Testis (tissue), 3 donors: ENCODE measurements around the gene QPCT. TPM values are rescaled to one million over a fixed set of nuclear protein-coding genes. Genes with fewer than 3 reads are reported as not detected.

Experiments used
- DNase-seq: peaks from one replicate; pipeline ENCODE4 v3.0.0-alpha.2; 2019
- H3K27ac ChIP-seq, 2 donors: fragments of 200-600 bp; sonication (generic); one replicate each; pipeline ENCODE4 v1.5.1; 2019
- H3K27me3 ChIP-seq: fragments of 200-600 bp; sonication (generic); one replicate; pipeline ENCODE4 v1.5.1; 2019
- H3K36me3 ChIP-seq: fragments of 200-600 bp; sonication (generic); one replicate; pipeline ENCODE4 v1.5.1; 2017; ENCODE audit warnings: low read depth; ENCODE audit errors: missing control alignments
- H3K4me1 ChIP-seq: fragments of 200-600 bp; sonication (generic); one replicate; pipeline ENCODE4 v1.5.1; 2019
- H3K4me3 ChIP-seq, 2 donors: fragments of 200-600 bp; sonication (generic); one replicate each; pipeline ENCODE4 v1.5.1; 2017 to 2019
- H3K9me3 ChIP-seq: fragments of 200-600 bp; sonication (generic); one replicate; pipeline ENCODE4 v1.5.1; 2017
- POLR2A ChIP-seq: fragments of 450-650 bp; IDR thresholded peaks from one replicate; pipeline ENCODE4 v1.6.1; 2017; ENCODE audit warnings: antibody characterized with exemption, mild to moderate bottlenecking, moderate library complexity
- WGBS, 2 donors: methylation state at CpG; one replicate each; pipeline ENCODE4 v1.1.5; 2018; 5-methylcytosine and 5-hydroxymethylcytosine counted together
- intact Hi-C: fragments of 100-400 bp; cut with DNase I; formaldehyde crosslinking; loops from one replicate; pipeline ENCODE4 v1.15.1; 2023; ENCODE audit warnings: low total_unique reads
- polyA plus RNA-seq: library from polyadenylated mRNA; stranded (reverse); fragments of 350-450 nt; fragmentation: Illumina TruSeq; extraction: RNeasy Lipid Tissue Mini Kit (QIAGEN cat#74804); gene quantifications from one replicate; pipeline ENCODE4 v1.2.3, GENCODE V29; 2014; ENCODE audit warnings: low read depth, low replicate concordance; ENCODE audit not compliant: insufficient read depth
- total RNA-seq, 2 donors: library from RNA; depleted of rRNA; stranded (reverse); fragments of >200 nt; gene quantifications; one replicate each; pipeline ENCODE4 v1.2.3, GENCODE V29; 2016
- TF ChIP-seq, protein P1 (sequence below), 3 experiments: fragments of 450-650 bp in 2 of 3; fragments of 200-600 bp in 1 of 3; sonication (generic) in 1 of 3; IDR thresholded peaks; one replicate each; pipeline ENCODE4 v1.5.1; 2016 to 2019; ENCODE audit warnings: antibody characterized with exemption in 3 of 3, mild to moderate bottlenecking in 2 of 3, moderate library complexity in 1 of 3

Gene QPCT
- total and polyA plus RNA-seq, 3 donors from 2014 or later = 2.9 to 5.6 (median 3.2) TPM

DNA sequence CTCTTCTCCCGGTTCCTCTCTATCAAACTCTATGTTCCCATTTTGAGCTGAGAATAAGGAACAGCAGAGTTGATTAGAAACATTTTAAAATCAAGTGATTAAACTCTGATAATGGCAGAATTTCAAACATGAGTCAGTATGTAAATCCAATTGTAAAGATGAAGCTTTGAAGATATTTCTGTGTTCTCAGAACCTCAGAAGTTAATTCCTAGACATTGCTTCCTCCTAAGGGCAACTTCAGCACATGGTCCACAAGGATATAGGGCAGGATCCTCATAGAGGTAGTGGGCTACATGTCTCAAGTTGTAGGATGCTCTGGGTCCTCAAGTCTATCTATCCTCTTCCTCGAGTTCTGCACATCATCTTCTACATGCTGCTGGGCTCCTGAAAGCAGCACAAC is 46.3 kb downstream of the QPCT start:
- Histone ChIP-seq H3K9me3 (no peaks in the 10 kb centered on the region), H3K36me3 (no peaks in the 10 kb centered on the region), H3K4me1 (no peaks in the 10 kb centered on the region), H3K27me3 (no peaks in the 10 kb centered on the region), H3K4me3 (no peak overlapping the region), H3K27ac (no peak overlapping the region)
- no peak for DNase-seq
- 78 to 83% methylated on average over 2 of the region's 2 CpGs for WGBS, 2 donors
- TF ChIP-seq POLR2A = no peak
- TF ChIP-seq, protein P1, sequence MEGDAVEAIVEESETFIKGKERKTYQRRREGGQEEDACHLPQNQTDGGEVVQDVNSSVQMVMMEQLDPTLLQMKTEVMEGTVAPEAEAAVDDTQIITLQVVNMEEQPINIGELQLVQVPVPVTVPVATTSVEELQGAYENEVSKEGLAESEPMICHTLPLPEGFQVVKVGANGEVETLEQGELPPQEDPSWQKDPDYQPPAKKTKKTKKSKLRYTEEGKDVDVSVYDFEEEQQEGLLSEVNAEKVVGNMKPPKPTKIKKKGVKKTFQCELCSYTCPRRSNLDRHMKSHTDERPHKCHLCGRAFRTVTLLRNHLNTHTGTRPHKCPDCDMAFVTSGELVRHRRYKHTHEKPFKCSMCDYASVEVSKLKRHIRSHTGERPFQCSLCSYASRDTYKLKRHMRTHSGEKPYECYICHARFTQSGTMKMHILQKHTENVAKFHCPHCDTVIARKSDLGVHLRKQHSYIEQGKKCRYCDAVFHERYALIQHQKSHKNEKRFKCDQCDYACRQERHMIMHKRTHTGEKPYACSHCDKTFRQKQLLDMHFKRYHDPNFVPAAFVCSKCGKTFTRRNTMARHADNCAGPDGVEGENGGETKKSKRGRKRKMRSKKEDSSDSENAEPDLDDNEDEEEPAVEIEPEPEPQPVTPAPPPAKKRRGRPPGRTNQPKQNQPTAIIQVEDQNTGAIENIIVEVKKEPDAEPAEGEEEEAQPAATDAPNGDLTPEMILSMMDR (IDR thresholded peaks at IDR 0.05) = no peak
- intact Hi-C loops = no loop called here

DNA sequence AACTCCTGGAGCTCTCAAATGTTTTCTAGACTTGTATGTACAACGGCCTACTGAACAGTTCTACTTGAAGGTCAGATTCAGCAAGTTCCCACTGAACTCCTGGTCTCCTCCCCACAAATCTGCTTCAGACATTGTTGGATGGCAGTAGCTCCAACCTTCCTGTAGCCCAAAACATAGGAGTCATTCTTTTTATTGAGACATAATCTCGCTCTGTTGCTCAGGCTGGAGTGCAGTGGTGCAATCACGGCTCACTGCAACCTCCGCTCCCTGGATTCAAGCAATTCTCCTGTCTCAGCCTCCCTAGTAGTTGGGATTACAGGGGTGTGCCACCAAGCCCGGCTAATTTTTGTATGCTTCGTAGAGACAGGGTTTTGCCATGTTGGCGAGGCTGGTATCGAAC is 47.3 kb downstream of the QPCT start:
- TF ChIP-seq, protein P1 (IDR thresholded peaks at IDR 0.05) = no peak
- no peak for TF ChIP-seq POLR2A
- WGBS, 2 donors = 94 to 98% methylated on average over 8 of the region's 8 CpGs
- no peaks in the 10 kb centered on the region for H3K36me3 ChIP-seq
- H3K9me3 ChIP-seq = no peaks in the 10 kb centered on the region
- no peaks in the 10 kb centered on the region for H3K4me1 ChIP-seq
- no peak overlapping the region for H3K27ac ChIP-seq
- no peaks in the 10 kb centered on the region for H3K27me3 ChIP-seq
- no peak overlapping the region for H3K4me3 ChIP-seq
- intact Hi-C loops = no loop called here
- no peak for DNase-seq

DNA sequence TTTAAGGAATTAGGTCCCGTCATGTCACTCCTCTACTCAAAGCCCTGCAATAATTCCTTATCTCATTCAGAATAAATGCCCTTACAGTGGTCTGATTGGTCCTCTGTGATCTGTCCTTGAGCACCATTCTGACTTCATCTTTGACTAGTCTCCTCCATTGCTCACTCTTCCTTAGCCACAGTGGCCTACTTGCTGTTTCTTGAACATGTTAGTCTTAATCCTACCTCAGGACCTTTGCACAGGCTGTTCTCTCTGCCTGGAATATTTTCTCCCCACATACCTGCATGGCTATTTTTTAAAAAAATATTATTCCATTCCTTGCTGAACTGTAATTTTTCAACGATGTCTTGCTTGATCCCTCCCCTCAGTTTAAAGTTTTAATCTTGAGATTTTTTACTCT is 48.0 kb downstream of the QPCT start:
- TF ChIP-seq POLR2A = no peak
- TF ChIP-seq, protein P1 (IDR thresholded peaks at IDR 0.05) = no peak
- Histone ChIP-seq H3K27me3 (no peaks in the 10 kb centered on the region), H3K9me3 (no peaks in the 10 kb centered on the region), H3K4me3 (no peak overlapping the region), H3K4me1 (no peaks in the 10 kb centered on the region), H3K27ac (no peak overlapping the region), H3K36me3 (no peaks in the 10 kb centered on the region)
- no peak for DNase-seq
- intact Hi-C loops = no loop called here
- 90 to 96% methylated on average over 2 of the region's 2 CpGs for WGBS, 2 donors

DNA sequence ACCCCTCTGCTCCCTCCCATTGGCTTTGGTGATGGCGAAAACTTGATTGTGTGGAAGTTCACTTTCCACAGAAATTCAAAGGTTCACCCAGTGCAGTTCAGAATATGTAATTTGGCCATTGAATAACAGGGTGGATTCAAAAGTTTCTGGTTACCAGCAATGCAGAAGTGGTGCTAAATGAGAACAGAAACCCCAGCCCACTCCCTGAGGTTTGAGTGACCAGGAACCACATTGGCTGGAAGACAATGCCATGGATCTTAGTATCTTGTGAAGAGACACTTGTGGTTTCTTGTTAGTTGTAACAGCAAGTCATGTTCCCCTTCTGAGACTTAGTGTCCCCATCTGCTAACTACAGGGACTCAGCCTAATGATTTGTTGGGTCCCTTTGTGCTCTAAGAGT is 49.8 kb downstream of the QPCT start:
- H3K9me3 ChIP-seq = no peaks in the 10 kb centered on the region
- no peak overlapping the region for H3K27ac ChIP-seq
- no peak overlapping the region for H3K4me3 ChIP-seq
- TF ChIP-seq, protein P1 (IDR thresholded peaks at IDR 0.05) = no peak
- no peak for TF ChIP-seq POLR2A
- 88 to 90% methylated on average over 1 of the region's 1 CpG for WGBS, 2 donors
- H3K27me3 ChIP-seq = no peaks in the 10 kb centered on the region
- DNase-seq = no peak
- H3K36me3 ChIP-seq = no peaks in the 10 kb centered on the region
- no peaks in the 10 kb centered on the region for H3K4me1 ChIP-seq
- intact Hi-C loops = no loop called here

DNA sequence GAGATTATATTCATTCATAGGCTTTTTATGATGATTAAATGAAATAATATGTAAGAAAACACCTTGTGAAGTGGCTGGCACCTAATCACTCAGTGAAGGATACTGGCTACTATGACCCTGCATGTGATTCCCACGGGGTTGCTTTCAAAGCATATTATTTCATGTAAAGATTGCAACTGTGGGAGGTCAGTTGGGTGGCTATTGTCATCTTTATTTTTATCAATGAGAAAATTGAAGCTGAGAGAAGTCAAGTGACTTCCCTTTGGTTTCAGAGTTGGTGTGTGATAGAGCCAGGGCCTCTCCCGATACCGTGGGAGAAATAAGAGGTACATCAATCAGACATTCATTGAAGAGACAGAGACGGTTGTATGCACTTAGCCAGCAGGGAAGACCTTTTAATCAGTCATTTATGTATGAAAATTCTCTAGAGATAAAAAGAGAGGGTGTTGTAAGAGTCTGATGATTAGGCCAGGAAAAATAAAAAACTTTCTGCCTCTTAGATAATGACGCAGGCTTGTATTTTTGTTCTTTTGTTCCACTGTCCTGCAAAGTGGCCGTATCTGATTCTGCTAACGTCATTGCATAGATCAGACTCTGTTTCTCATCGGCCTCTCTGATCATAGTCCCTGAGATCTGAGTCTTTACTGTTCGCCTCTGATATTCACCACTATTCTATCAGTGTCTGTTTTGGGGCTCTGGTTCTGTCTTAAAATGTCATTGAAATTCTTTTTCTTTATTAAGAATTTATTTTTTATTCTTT is 50.5 kb downstream of the QPCT start:
- Histone ChIP-seq H3K4me3 (no peak overlapping the region), H3K27me3 (no peaks in the 10 kb centered on the region), H3K36me3 (no peaks in the 10 kb centered on the region), H3K9me3 (no peaks in the 10 kb centered on the region), H3K4me1 (no peaks in the 10 kb centered on the region), H3K27ac (no peak overlapping the region)
- 77 to 83% methylated on average over 9 of the region's 9 CpGs for WGBS, 2 donors
- intact Hi-C loops = loop anchor here (5.0 kb wide), 1 partner anchor 482 kb away; no protein-coding TSS in a partner anchor
- no peak for TF ChIP-seq POLR2A
- TF ChIP-seq, protein P1 (IDR thresholded peaks at IDR 0.05) = no peak
- no peak for DNase-seq
